K562 treated with DMSO at 1 percent for 24 hours (cell line): Measurements from ENCODE around the gene GABRR2. TPM values are rescaled to one million over a fixed set of nuclear protein-coding genes. Genes with fewer than 3 reads are reported as not detected.

Source experiments
- total RNA-seq: library from RNA; unstranded; fragments of 300-600 nt; gene quantifications from 2 replicates; pipeline ENCODE4 v1.2.3, GENCODE V29; 2022; ENCODE audit warnings: low read depth; ENCODE audit not compliant: insufficient read depth

GABRR2 gene
- 0.21 TPM in 1 of 2 replicates, not detected in the other for total RNA-seq

DNA sequence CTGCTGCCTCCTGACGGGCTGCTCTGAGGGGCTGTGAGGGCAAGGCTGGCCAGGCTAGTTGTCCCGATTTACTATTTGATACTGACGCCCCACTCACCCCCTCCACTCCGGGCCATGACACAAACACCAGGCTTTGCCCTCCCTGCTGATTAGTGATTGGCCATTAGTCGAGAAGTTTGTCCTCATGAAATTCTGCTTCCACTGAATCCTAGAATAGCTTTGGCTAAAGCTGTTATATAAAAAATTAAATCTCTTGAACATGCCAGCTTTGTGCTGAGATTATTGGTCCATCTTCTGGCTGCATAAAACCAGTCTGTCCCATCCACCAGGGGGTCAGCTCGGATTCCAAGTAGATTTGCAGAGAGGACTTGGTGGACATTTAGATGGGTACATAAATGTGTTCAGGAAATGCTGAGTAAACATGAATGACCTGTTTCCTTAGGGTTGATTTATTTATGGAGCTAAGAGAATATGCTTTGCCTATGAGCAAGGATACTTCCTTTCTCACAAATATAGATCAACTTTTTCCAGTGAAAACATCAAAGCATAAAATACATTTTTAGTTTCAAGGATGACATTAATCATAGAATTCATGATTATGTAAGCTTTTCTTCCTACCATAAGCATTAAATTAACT lies at the start of gene GABRR2:
Gene GABRR2, minus strand, starts transcription at position 51 of the 637 bp plus-strand sequence. CDS start 134 bp downstream, outside the sequence.

DNA sequence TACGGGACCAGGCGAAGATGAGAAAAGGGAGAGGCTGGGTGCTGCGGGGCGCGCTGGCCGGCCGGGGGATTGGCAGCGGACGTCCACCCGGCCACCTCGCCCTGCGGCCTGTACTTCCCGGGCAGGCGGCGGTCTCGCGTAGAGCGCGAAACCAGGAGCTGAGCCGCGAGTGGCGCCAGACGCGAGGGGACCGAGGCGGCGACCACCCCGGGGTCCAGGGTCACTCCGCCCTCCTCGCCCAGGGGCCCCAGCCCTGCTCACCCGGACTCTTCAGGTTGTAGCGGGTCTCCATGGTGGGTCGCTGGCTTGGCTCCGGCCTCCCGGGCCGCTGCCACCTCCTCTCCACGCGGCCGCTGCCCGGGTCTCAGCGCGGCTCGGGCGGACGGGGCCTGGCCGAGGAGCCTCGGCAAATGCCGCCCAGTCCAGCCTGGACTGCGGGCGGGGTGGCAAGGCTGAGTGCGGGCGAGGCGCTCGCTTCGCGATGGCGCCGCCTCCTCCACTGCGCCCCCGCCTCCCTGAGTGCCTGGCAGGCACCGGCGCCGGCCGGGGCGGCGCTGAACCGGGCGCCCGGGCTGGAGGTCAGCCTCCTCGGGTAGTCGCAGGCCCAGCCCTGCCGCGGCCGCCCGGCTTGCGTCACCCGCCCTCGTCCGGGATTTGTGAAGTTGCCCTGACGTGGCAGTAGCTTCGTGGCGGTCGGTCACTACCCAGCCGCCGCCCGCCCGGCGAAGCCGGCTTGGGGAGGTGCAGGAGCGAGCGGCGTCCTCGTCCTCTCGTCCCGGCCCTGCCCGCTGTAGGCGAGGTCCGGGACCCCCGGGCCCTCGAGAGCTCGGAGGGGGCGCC lies 37.4 kb upstream of the GABRR2 start, which contains the start of gene UBE2J1:
Gene UBE2J1, minus strand, starts transcription at position 445 of the 840 bp plus-strand sequence. Its CDS starts 153 bp downstream, at position 292.

DNA sequence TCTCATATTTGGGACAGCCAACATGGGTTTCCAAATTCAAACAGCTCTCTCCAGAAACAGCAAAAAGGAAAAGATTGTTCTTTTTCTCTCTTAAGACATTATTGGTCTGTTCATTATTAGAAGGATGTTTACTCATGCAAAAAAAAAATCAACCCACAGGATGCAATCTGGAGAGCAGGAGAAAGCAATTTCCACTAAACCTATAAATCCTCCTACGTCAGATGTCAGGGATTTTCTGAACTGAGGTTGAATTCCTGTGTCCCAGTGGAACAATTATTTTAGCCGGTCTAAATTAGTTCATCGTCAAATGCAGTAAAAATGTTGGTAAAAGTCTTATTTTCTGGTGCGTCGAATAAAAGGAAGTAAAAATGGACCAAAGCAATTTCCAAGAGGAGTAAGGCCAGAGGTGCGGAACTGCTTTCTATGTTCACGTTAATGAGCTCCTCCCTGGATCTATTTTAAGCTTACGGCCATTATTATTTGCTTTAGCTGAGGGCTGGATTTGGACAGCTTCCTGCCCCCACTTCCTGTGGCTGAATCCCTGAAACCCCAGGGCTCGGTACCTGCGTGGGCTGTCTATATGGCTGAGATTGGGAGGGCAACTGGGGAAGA lies 97.7 kb downstream of the GABRR2 start, which contains the start of gene GABRR1:
Gene GABRR1, minus strand, starts transcription at position 60 of the 612 bp plus-strand sequence. Its CDS starts 36 bp downstream, at position 24.

Other genes with a start within 250 kb of the GABRR2 start
- 20.8 and 21.5 TPM in 2 replicates for gene PNRC1, start 234.5 kb downstream of the GABRR2 start, total RNA-seq
- not detected in 2 replicates for gene SRSF12, start 197.2 kb downstream of the GABRR2 start, total RNA-seq
- gene PM20D2, start 169.2 kb downstream of the GABRR2 start, total RNA-seq, result 0.36 and 0.53 TPM in 2 replicates
- gene GABRR1, start 97.9 kb downstream of the GABRR2 start, total RNA-seq, result 0.20 TPM in 1 of 2 replicates, not detected in the other
- gene UBE2J1, start 37.4 kb upstream of the GABRR2 start, total RNA-seq, result 19.5 and 21.4 TPM in 2 replicates
- gene RRAGD, start 97.0 kb upstream of the GABRR2 start, total RNA-seq, result 0.17 TPM in 1 of 2 replicates, not detected in the other
- 0.21 and 0.27 TPM in 2 replicates for gene ANKRD6, start 117.9 kb upstream of the GABRR2 start, total RNA-seq